Astrocyte of the cerebellum (primary cell): Measurements from ENCODE around the gene SSR4.

ENCODE experiments used
- DNase-seq: peaks from one replicate; pipeline ENCODE4 v3.0.0-alpha.2; 2011; ENCODE audit warnings: low read depth
- H3K4me3 ChIP-seq: 2 replicates; pipeline ENCODE4 v1.5.1; 2011; ENCODE audit warnings: mild to moderate bottlenecking, low read depth, low read length, moderate library complexity
- in situ Hi-C: cut with HindIII; loops from 2 replicates; pipeline ENCODE4 v1.10.0; 2017; ENCODE audit warnings: low sequenced_read_pairs
- TF ChIP-seq, protein P1 (sequence below): IDR thresholded peaks from 2 replicates; pipeline ENCODE4 v1.5.1; 2012; ENCODE audit warnings: low read length, low read depth, moderate library complexity, mild to moderate bottlenecking; ENCODE audit errors: missing control alignments

SSR4 gene

GRCh38 chrX:153804100-153804595, 9.7 kb downstream of the SSR4 start:
- TF ChIP-seq, protein P1, sequence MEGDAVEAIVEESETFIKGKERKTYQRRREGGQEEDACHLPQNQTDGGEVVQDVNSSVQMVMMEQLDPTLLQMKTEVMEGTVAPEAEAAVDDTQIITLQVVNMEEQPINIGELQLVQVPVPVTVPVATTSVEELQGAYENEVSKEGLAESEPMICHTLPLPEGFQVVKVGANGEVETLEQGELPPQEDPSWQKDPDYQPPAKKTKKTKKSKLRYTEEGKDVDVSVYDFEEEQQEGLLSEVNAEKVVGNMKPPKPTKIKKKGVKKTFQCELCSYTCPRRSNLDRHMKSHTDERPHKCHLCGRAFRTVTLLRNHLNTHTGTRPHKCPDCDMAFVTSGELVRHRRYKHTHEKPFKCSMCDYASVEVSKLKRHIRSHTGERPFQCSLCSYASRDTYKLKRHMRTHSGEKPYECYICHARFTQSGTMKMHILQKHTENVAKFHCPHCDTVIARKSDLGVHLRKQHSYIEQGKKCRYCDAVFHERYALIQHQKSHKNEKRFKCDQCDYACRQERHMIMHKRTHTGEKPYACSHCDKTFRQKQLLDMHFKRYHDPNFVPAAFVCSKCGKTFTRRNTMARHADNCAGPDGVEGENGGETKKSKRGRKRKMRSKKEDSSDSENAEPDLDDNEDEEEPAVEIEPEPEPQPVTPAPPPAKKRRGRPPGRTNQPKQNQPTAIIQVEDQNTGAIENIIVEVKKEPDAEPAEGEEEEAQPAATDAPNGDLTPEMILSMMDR, result no peak
- in situ Hi-C loops, result no loop called here
- H3K4me3 ChIP-seq, result no peak overlapping the region
- DNase-seq, result no peak

DNA sequence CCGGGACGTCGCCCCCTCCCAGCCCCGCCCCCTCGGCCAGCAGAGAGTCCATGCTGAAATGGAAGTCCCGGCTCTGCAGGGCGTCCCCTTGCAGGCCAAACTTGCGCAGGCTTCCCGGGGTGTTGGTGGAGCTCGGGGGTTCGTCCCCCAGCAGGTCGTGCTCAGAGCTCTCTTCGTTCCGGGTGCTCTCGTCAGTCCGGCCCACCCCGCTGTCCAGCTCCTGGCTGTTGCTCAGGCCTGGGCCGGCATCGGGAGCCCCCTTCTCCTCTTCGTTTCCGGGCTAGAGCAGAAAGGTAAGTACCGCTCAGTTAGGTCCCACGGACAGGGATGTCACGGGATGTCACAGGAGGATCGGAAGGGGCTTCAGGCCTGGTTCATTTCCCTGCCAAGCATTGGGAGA, 10.2 kb downstream of the SSR4 start:
- TF ChIP-seq, protein P1, result no peak
- DNase-seq, result no peak
- H3K4me3 ChIP-seq, result no peak overlapping the region
- in situ Hi-C loops, result no loop called here

DNA sequence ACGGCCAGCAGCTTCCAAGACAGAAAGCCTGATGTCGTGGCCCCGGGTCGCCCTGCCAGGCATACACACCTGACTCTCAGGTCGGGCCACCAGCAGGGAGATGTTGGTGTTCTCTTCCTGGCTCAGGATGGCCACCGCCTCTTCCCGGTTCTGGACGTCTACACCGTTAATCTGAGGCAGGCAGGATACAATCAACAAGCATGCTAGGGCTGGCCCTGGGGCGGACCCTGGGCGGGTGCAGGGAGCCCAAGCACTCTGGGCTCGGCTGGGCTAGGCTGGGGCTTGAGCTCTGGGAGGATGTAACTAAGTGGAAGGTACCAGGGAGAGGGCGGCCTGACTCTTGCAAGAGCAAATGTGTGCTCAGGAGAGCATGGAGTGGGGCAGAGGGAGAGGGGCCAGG, 11.0 kb downstream of the SSR4 start:
- DNase-seq, result no peak
- no peak overlapping the region for H3K4me3 ChIP-seq
- TF ChIP-seq, protein P1, result no peak
- in situ Hi-C loops, result no loop called here

DNA sequence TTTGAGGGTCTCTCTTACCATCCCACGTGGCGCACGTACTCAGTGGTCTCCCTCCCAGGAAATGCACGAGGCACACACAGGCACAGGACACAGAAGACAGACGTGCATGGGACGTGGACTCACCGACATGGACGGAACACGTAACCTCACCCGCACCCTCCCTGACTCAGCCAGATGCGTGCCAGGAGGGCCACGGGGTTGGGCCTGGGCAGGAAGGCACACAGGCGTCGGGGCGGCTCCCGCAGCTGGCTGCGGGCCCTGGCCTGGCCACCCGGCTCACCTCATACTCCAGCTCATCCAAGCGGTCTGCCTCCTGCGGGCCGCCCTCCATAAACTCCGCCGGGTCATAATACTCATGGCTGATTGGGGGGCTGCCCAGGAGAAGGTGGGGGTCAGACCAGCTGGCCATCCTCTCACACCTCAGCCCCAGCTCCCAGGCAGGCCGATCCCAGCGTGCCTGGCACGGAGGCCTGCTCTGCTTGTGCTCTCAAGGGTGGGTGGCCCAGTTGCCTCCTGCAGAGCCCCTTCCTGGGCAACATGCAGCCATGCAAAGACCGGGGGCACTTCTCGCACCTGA, 12.6 kb downstream of the SSR4 start:
- DNase-seq, result no peak
- no peak overlapping the region for H3K4me3 ChIP-seq
- TF ChIP-seq, protein P1, result no peak
- in situ Hi-C loops, result no loop called here

GRCh38 chrX:153807976-153808375, 13.5 kb downstream of the SSR4 start:
- TF ChIP-seq, protein P1, result no peak
- in situ Hi-C loops, result no loop called here
- no peak overlapping the region for H3K4me3 ChIP-seq
- DNase-seq, result no peak

- in situ Hi-C loops, result no loop called here
- TF ChIP-seq, protein P1, result no peak
- H3K4me3 ChIP-seq, result no peak overlapping the region
- no peak for DNase-seq
Observed at GRCh38 chrX:153812220-153812619, 17.8 kb downstream of the SSR4 start.

GRCh38 chrX:153813161-153813560, 18.7 kb downstream of the SSR4 start:
- DNase-seq, result no peak
- no peak overlapping the region for H3K4me3 ChIP-seq
- in situ Hi-C loops, result no loop called here
- TF ChIP-seq, protein P1, result no peak
